Mucosa of descending colon (tissue), 3 donors: Measurements from ENCODE around the gene FOSL1. TPM values are rescaled to one million over a fixed set of nuclear protein-coding genes. Genes with fewer than 3 reads are reported as not detected.

Experiments
- ATAC-seq: fragments of 200-7000 bp; cut with Tn5 transposase; one replicate; pipeline ENCODE4 v1.9.1; 2020; ENCODE audit warnings: mild to moderate bottlenecking, moderate library complexity
- DNase-seq, 3 donors: peaks; one replicate each; pipeline ENCODE4 v3.0.0-alpha.2; 2020
- H3K36me3 ChIP-seq: fragments of 200-600 bp; one replicate; pipeline ENCODE4 v1.8.0; 2021; ENCODE audit warnings: low read depth, mild to moderate bottlenecking
- H3K4me1 ChIP-seq: fragments of 200-600 bp; one replicate; pipeline ENCODE4 v1.8.0; 2021; ENCODE audit warnings: low read depth, mild to moderate bottlenecking
- H3K4me3 ChIP-seq: fragments of 200-600 bp; one replicate; pipeline ENCODE4 v1.8.0; 2021; ENCODE audit warnings: mild to moderate bottlenecking
- H3K9me3 ChIP-seq: fragments of 200-600 bp; one replicate; pipeline ENCODE4 v1.8.0; 2021; ENCODE audit warnings: mild to moderate bottlenecking
- intact Hi-C, 2 donors: fragments of 100-400 bp; cut with DNase I in 1 of 2; cut with micrococcal nuclease in 1 of 2; formaldehyde crosslinking; loops; one replicate each; pipeline versions ENCODE4 v1.11.0 to v1.11.1; 2022; cut with DNase I, micrococcal nuclease
- total RNA-seq, 3 donors: library from RNA; stranded (reverse); fragmentation: NEBNext Ultra II Directional in 2 of 3; extraction: Animal tissue kit (Norgen Biotek cat#: 25700) in 2 of 3; gene quantifications; one replicate each; pipeline versions ENCODE4 v1.2.1 to v1.2.4, GENCODE V29; 2021 to 2023
- TF ChIP-seq, protein P1 (sequence below): fragments of 200-600 bp; IDR thresholded peaks from one replicate; pipeline ENCODE4 v1.8.0; 2022; ENCODE audit warnings: antibody characterized with exemption, mild to moderate bottlenecking
- donor health status: DM: no; HTN: no; CAD: no; lungs with moderate emphysema.
- donor health status: DM: no; HTN: no; CAD: no.
- donor health status: DM: no; HTN: yes; CAD: no.

The FOSL1 gene
- total RNA-seq, 3 donors from 2014 or later, result 1.2 to 1.6 (median 1.2) TPM

DNA sequence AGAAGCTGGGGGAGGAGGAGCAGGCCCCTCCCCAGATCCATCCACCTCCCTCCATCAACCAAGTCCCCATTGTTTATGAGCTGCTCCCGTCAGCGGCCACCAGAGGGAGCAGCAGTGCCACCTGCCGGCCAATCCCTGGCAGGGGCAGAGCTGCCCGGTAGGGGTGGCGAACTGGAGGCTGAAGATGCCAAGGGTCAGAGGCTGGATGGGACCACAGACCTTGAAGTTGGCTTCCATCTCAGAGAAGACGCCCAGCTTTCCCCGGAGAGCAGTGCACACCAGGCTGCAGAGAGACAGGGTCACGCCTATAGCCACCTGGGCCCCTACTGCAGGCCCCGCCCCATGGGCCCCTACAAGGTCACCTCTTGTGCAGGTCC, 15.5 kb downstream of the FOSL1 start:
- H3K4me3 ChIP-seq, result no peak overlapping the region
- peak; percentile 56 for ATAC-seq
- intact Hi-C loops, result loop anchor here (10.0 kb wide), 1 partner anchor 100 kb away; no protein-coding TSS in a partner anchor
- H3K9me3 ChIP-seq, result no peaks in the 10 kb centered on the region
- H3K4me1 ChIP-seq, result peaks cover 17% of the 10 kb centered on the region
- TF ChIP-seq, protein P1, sequence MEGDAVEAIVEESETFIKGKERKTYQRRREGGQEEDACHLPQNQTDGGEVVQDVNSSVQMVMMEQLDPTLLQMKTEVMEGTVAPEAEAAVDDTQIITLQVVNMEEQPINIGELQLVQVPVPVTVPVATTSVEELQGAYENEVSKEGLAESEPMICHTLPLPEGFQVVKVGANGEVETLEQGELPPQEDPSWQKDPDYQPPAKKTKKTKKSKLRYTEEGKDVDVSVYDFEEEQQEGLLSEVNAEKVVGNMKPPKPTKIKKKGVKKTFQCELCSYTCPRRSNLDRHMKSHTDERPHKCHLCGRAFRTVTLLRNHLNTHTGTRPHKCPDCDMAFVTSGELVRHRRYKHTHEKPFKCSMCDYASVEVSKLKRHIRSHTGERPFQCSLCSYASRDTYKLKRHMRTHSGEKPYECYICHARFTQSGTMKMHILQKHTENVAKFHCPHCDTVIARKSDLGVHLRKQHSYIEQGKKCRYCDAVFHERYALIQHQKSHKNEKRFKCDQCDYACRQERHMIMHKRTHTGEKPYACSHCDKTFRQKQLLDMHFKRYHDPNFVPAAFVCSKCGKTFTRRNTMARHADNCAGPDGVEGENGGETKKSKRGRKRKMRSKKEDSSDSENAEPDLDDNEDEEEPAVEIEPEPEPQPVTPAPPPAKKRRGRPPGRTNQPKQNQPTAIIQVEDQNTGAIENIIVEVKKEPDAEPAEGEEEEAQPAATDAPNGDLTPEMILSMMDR, result peak; percentile 98
- DNase-seq, result peak in 2 of 3 donors; percentile 82 to 86
- H3K36me3 ChIP-seq, result no peaks in the 10 kb centered on the region

DNA sequence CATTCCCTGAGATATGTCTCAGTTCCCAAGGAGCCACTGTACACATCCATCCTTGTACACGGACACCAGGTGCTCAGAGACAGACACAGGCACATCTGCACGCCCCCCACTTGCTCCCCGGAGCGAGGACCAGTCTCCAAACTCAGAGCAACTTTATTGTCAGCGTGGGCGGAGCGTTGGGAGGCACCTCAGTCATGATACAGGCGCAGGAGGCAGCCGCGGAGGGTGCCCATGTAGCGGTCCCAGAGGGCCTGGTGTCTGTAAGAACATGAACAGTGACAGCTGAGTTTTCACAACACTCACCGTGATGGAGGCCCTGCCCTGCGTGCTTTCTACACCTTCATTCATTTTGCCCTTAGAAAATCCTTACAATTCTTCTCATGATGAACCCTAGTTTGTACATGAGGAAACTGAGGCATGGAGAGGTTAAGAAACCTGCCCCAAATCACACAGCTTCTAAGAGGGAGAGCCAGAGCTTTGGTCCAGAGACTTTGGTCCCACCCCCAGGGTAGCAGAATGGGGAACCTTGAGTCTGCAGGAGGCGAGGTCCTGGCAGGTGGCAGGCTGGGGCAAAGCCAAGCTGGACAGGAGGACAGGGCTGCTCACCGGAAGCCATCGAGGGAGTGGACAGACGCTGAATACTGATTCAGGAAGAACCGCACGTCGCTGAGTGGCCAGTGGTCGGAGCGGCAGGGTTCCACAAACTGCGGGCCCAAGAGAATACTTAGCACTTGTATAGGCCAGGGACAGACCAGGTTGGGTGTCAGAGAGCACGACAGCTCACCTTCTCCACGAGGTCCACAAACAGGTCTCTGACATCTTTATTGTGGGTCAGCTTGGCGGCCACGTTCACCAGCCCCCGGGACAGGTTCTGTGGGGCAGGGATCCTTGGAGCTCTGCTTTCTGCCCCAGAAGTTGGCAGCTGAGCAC, 16.1 kb downstream of the FOSL1 start:
- DNase-seq, result peak in 2 of 3 donors; percentile 16 to 31
- H3K4me1 ChIP-seq, result peaks cover 16% of the 10 kb centered on the region
- H3K36me3 ChIP-seq, result no peaks in the 10 kb centered on the region
- no peak for ATAC-seq
- no peak overlapping the region for H3K4me3 ChIP-seq
- TF ChIP-seq, protein P1, result no peak
- H3K9me3 ChIP-seq, result no peaks in the 10 kb centered on the region
- intact Hi-C loops, result loop anchor here (10.0 kb wide), 1 partner anchor 101 kb away; no protein-coding TSS in a partner anchor

DNA sequence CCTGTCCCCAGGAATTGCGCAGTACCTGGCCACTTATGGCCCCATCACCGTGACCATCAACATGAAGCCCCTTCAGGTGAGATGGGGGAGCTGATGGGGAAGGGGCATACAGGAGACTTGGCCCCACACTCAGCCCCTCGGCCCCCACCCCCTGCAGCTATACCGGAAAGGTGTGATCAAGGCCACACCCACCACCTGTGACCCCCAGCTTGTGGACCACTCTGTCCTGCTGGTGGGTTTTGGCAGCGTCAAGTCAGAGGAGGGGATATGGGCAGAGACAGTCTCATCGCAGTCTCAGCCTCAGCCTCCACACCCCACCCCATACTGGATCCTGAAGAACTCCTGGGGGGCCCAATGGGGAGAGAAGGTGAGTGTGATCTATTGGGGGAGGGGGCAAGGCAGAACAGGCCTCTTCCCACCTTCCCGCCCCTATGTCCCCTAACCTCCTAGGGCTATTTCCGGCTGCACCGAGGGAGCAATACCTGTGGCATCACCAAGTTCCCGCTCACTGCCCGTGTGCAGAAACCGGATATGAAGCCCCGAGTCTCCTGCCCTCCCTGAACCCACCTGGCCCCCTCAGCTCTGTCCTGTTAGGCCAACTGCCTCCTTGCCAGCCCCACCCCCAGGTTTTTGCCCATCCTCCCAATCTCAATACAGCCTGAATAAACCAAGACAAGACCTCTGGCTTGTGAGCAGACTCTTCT, 17.0 kb downstream of the FOSL1 start:
- intact Hi-C loops, result loop anchor here (10.0 kb wide), 1 partner anchor 102 kb away; no protein-coding TSS in a partner anchor

DNA sequence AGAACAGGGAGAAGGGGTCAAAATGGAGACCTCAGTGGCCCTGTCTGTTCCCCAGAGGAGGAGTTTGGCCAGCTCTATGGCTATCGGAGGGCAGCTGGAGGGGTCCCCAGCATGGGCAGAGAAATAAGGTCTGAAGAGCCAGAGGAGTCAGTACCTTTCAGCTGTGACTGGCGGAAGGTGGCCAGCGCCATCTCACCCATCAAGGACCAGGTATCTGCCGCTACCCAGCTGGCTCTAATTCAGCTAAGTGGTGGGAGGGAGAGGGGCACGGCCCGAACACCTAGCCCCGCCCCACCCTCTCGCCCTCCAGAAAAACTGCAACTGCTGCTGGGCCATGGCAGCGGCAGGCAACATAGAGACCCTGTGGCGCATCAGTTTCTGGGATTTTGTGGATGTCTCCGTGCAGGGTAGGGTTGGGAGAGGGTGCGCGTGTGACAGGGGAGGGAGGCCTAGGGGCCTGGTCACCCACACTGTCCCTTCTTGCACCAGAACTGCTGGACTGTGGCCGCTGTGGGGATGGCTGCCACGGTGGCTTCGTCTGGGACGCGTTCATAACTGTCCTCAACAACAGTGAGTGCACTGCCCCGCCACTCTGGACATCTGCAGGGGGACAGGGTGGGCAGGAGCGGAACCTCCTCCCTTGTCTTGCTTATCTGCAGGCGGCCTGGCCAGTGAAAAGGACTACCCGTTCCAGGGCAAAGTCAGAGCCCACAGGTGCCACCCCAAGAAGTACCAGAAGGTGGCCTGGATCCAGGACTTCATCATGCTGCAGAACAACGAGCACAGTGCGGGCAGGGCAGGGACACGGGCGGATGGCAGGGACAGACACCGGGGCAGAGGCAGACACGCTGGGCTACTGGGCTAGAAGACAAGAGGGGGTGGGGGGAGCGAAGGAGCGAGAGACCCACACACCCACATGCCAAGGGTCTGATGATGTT, 17.8 kb downstream of the FOSL1 start:
- DNase-seq (peak in 1 of 3 donors; percentile 15), ATAC-seq (no peak)
- H3K4me1 ChIP-seq, result peaks cover 7% of the 10 kb centered on the region
- TF ChIP-seq, protein P1, result no peak
- H3K36me3 ChIP-seq, result no peaks in the 10 kb centered on the region
- no peak overlapping the region for H3K4me3 ChIP-seq
- no peaks in the 10 kb centered on the region for H3K9me3 ChIP-seq
- intact Hi-C loops, result loop anchor here (10.0 kb wide), 1 partner anchor 102 kb away; no protein-coding TSS in a partner anchor

More for the DNA sequence above, 17.0 kb downstream of the FOSL1 start:
- H3K9me3 ChIP-seq, result no peaks in the 10 kb centered on the region
- DNase-seq (peak in 2 of 3 donors; percentile 3 to 27), ATAC-seq (no peak)
- H3K4me1 ChIP-seq, result peaks cover 13% of the 10 kb centered on the region
- TF ChIP-seq, protein P1, result no peak
- H3K4me3 ChIP-seq, result no peak overlapping the region
- H3K36me3 ChIP-seq, result no peaks in the 10 kb centered on the region
